Middle frontal gyrus (tissue), 1 donor: ENCODE results near the gene SMIM5.
A peak's percentile ranks its signal among the peaks of the same experiment; 100 is the strongest.

Experiments used
- DNase-seq: peaks from one replicate; pipeline ENCODE4 v3.0.0-alpha.2; 2015; ENCODE audit warnings: low spot score; ENCODE audit errors: extremely low spot score

SMIM5 gene

DNA sequence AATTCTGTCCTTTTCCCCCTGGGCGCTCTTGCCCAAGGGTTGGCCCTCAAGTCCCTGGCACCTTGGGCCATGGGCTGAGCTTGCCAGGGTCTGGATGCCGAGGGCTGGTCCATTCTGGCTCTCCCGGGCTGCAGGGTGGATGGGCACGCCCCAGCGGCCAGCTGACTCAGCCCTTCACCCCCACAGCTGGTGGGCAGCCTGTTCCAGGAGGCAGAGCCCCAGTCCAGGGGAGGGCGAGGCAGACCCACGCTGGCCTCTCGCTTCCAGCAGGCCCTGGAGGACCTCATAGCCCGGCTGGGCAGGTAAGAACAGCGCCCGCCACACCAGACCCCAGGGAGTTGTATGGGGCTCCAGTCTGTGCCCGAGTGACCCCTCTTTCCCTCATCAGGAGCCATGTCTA lies 30.6 kb upstream of the SMIM5 start:
- no peak for DNase-seq

DNA sequence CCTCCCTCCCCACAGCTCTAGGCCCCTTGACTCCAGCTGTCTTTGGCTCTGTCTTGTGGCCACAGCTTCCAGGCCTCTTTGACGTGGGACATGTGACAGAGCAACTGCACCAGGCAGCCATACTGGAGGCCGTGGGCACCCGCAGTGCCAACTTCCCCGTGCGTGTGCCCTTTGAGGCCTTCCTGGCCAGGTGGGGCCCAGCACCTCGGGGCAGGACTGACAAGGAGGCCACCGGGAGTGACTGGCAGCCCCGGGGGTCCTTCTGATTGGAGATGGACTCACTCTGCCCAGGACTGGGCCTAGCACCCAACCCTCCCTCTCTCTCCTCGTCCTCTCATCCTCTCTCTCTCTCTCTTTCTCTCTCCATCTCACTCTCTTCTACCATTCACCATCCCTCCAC lies 30.1 kb upstream of the SMIM5 start:
- DNase-seq: no peak

DNA sequence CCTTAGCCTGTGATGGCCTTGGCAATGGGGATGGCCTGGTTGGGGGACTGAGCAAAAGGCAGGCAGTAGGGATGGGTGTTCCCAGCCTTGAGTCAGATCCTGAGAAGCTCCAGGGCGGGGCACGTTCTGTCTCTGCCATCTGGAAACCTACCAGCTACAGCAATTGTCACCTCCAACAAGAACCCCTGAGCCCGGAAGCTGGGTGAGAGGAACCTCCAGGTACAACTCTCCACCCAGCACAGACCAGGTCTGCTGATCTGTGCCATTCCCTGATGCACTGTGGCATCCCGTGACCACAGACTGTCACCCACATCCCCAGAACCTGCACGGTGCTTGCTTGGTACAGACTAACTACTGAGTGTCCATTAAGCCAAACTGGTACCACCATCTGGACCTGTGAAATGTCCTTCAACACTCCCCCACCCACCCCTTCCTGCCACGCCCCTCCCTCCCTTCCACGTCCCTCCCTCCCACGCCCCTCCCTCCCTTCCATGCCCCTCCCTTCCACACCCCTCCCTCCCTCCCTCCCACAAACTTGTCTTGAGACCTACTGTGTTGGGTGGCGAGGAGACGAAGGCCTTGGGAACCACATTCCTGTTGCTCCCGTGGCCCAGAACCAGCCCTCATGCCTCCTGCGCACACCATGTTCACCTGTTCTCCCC lies 29.1 kb upstream of the SMIM5 start:
- no peak for DNase-seq

DNA sequence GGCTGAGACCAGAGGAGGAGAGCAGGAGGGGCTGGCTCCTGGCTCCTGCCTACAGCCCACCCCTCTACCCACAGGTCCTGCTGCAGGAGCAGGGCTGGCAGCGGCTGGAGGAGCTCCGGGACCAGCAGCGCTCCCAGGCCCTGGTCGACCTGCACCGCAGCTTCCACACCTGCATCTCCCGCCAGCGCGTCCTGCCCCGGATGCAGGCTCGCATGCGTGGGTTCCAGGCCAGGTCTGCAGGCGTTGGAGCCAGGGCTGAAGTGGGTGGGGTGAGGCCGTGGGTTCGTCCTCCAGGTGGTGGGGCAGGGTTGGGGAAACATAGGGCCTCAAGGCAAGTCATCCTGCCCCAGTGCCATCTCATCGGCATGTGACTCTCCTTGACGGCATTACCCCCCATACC lies 27.4 kb upstream of the SMIM5 start:
- DNase-seq: no peak

DNA sequence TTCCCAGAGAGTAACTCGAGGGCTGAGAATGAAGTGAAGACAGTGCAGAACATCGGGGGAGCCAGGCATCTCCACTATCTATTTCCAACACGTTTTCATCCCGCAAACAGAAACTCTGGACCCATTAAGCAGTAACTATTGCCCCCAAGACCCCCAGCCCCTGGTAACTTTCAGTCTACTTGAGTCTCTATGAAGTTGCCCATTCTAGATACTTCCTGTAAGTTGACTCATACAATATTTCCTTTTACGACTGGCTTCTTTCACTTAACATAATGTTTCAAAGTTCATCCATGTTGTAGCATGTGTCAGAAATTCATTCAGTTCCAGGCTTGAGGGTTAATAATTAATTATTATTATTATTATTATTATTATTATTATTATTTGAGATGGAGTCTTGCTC lies 26.1 kb upstream of the SMIM5 start:
- DNase-seq: no peak

DNA sequence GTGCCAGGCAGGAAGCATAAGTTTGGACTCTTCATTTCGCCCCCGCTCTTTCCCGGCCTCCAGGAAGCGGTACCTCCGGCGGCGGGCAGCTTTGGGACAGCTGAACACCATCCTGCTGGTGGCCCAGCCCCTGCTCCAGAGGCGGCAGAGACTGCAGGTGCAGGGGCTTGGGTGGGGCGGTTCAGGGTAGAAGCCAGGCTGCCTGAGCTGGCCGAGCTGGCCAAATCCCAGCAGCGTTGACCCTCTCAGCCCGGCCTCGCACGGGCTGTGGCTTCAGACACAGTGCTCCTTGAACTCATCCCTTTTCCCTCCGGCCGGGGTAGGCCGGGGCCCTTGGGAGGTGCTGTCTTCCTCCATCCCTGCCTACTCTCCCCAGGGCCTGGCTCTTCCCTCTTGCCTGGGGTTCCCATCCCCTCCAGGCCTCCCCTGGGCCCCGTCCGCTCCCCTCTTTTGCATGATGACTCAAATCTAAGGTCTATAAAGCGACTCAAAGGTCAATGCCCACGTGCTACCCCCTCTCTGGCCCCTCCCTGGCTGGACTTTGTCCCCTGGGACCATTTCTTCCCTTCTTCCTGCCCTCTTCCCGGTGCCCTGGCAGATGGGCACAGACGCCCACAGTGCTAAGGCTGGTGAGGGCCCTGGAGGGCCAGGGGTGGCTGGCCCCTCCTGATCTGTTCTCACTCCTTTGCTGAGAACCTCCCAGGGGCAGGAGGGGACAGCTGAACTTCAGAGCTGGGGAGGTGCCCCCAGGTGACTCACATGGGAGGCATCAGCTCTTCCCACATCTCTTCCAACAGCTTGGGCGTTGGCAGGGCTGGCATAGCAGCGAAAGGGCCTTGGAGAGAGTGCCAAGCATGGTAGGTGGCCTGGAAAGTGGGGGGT lies 22.9 kb upstream of the SMIM5 start:
- DNase-seq: peak; percentile 9

DNA sequence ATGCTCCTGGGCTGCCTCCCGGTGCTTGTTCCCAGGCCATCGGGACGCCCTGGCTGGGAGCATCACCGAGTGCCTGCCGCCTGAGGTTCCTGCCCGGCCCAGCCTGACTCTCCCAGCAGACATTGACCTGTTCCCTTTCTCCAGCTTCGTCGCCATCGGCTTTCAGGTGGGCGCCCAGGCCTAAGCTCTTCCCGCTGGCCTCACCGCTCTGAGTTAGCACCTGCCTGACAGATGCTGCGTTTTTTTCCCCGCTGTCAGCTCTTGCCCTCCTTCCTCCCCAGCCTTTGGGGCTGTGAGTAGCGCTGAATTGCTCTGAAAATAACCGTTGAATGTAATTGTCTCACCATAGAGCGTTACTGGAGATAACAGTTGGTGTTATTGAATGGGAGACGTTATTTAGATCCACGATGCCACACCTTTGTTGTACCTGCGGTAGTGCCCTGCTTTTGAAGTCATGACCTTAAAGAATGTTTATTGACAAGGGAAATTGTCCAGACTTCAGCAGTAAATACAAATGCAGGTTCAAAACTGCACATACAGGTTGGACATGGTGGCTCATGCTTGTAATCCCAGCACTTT lies 21.3 kb upstream of the SMIM5 start:
- no peak for DNase-seq

DNA sequence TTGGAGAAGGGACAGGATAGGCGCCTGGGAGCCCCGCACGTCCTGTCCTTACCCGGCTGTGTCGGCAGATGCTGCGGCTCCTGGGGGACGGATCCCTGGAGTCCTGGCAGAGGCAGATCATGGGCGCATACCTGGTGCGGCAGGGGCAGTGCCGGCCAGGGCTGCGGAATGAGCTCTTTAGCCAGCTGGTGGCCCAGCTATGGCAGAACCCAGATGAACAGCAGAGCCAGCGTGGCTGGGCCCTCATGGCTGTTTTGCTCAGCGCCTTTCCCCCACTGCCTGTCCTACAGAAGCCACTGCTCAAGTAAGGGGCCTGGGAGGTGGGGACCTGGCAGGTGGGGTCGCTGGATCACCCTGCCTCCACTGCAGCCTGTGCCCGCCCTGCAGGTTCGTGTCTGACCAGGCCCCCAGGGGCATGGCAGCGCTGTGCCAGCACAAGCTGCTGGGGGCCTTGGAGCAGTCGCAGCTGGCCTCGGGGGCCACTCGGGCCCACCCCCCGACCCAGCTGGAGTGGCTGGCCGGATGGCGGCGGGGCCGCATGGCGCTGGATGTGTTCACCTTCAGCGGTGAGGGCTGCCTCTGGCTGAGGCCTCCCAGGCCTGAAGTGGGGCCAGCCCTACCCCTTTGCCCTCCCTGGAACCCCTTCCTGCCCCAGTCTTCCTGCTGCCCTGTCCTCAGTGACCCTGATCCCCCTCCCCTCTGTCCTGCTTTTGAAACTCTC lies 20.2 kb upstream of the SMIM5 start:
- DNase-seq: no peak

DNA sequence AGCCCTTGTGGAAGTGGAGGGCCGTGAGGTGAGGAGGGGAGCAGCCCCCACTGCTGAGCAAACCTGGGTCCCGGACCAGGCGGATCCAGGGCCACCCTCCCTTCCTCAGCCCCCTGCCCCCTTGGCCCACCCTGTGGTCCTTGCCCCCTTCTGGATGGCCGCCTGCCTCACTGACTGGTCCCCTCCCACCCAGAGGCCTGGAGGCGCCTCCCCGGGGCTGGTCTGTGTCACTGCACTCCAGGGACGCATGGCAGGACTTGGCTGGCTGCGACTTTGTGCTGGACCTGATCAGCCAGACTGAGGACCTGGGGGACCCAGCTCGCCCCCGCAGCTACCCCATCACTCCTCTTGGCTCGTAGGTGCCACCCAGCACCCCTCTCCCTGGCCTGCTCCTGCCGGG lies 19.2 kb upstream of the SMIM5 start:
- no peak for DNase-seq

DNA sequence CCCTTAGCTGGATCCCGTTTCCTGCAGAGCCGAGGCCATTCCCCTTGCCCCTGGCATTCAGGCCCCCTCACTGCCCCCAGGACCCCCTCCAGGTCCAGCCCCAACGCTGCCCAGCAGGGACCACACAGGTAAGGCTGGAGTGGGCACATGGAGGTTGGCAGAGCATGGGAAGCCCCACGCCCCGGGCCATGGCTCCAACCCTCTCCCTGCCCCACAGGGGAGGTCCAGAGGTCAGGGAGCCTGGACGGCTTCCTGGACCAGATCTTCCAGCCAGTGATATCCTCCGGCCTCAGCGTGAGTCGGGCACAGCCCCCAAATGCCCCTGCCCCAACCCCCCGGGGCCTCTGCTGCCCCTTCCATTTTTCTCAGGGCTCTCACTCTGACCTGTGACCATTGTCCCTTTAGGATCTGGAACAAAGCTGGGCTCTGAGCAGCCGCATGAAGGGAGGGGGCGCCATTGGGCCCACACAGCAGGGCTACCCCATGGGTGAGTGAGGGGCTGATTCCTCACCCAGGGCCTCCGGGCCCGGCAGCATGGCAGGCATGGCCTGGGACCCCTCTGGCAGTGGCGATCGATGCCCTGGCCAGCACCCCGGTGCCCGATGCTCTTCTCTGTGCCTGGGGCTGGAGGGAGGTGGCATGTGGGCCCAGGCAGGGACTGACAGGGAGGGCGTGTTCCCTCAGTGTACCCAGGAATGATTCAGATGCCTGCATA lies 18.5 kb upstream of the SMIM5 start:
- DNase-seq: no peak

DNA sequence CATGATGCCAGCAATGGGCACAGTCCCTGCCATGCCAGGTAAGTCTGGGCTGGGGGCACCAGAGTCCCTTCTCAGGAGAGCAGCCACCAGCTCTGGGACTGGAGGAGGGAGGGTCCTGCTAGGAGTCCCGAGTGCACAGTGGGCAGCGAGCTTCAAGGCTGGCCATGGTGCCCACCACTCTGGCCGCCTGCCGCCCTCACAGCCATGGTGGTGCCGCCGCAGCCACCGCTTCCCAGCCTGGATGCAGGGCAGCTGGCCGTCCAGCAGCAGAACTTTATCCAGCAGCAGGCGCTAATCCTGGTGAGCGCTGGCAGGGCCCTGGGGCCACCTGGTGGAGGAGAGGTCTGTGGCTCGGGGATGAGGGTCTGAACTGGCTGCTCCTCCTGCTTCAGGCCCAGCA lies 17.9 kb upstream of the SMIM5 start:
- no peak for DNase-seq

DNA sequence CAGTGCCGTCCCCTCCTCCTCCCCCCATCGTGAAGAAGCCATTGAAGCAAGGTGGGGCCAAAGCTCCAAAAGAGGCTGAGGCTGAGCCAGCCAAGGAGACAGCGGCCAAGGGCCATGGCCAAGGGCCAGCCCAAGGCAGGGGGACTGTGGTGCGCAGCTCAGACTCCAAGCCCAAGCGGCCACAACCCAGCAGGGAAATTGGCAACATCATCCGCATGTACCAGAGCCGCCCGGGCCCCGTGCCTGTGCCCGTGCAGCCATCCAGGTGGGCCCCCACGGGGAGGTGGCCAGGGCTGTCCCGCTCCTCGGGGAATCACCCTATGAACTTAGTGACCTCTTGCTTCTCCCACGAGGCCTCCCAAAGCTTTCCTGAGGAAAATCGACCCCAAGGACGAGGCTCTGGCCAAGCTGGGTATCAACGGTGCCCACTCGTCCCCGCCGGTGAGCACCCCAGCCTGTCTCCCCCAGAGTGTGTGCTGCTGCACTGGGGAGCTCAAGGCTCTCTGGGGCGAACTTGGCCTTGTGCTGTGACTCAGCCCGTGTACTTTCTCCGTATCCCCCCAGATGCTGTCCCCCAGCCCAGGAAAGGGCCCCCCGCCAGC lies 16.6 kb upstream of the SMIM5 start:
- no peak for DNase-seq

DNA sequence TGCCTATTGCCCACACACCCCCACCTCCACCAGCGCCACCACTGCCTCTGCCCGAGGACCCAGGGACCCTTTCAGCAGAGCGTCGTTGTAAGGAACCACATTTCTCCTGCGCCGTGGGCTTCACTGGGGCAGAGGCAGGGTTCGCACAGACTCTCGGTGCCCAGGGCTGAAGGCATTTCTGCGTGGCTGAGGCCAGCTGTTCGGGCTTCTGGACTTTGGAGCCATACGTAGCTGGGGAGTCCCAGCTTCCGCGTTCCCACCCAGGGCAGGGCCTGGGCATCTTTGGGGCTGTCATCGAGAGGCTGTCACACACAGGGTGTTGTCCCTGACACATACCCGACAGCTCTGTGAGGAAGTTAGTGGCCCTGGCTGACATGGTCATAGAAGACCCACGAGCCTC lies 16.0 kb upstream of the SMIM5 start:
- no peak for DNase-seq

DNA sequence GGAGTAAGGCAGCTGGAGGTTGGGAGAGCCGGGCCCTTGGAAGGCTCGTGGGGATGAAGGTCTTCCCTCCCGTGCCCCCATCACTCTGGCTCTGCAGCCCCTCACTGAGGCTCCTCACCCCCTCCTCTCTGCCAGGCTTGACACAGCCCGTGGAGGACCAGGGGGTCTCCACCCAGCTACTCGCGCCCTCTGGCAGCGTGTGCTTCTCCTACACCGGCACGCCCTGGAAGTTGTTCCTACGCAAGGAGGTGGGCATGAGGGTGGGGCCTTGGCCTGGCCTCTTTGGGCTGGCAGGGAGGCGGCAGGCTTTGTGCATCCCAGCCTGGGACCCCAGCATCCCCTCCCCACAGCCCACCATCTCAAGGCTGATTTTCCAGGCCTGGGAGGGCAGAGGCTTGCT lies 15.6 kb upstream of the SMIM5 start:
- no peak for DNase-seq

DNA sequence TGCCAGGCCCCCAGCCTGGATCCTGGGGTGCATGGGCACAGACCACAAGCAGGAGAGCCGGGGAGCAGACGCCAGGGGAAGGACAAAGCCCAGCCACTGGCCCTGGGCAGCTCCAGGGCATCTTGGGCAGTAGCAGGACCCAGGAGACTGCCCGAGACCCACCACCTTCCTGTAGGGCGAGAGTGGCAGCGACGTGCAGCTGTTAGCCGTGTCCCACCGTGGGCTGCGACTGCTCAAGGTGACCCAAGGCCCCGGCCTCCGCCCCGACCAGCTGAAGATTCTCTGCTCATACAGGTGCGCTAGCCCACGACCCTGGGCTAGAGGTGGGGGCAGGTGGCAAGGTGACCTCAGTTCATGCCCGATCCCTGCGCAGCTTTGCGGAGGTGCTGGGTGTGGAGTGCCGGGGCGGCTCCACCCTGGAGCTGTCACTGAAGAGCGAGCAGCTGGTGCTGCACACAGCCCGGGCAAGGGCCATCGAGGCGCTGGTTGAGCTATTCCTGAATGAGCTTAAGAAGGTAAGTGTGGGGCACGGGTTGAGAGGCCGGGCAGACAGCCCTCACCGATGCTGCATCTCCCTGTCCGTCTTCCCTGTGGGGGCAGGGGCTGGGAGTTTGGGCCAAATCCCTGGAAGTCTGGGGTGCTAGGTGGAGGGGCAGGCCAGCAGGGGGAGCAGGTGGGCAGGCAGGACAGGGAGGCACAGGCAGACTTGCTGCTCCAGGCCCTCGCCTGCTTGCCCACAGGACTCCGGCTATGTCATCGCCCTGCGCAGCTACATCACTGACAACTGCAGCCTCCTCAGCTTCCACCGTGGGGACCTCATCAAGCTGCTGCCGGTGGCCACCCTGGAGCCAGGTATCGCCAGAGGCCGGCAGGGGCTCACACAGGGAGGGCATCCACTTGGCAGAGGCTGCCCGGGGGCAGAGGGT lies 13.5 kb upstream of the SMIM5 start:
- no peak for DNase-seq

DNA sequence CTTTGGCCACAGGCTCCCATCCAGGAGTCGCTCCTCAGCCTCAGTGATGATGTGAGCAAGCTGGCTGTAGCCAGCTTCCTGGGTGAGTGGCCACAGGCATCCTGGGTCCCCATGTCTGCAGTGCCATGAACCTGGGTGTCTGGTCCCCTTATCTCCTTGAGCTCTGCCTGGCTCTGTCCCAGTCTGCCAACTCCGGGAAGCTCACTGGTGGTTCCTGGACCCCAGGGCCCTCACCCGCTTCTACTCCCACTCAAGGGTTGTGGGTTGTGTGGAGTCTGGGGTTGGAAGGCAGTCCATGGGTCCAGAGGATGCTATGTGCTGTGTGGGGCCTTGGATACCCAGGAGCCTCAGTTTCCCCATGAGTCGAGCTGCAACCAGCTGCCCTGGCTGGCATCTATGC lies 11.7 kb upstream of the SMIM5 start:
- no peak for DNase-seq

DNA sequence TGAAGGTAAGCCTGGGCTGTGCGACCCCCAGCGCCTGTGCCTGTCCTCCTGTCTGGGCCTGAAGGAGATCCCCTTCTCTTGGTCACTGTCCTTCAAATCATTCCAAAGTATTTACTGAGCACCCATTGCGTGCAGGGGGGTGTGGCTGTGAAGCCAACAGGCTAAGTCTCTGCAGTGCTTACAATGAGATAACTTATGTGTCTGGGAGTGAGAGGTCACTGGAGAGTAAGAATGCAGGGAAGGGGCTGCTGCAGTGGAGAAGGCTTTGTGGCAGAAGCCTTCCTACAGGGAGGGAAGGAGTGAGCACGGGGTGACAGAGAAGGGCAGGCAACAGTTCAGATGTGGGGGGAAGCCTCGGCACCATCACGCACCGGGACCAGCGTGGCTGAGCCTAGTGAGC lies 11.2 kb upstream of the SMIM5 start:
- DNase-seq: no peak

DNA sequence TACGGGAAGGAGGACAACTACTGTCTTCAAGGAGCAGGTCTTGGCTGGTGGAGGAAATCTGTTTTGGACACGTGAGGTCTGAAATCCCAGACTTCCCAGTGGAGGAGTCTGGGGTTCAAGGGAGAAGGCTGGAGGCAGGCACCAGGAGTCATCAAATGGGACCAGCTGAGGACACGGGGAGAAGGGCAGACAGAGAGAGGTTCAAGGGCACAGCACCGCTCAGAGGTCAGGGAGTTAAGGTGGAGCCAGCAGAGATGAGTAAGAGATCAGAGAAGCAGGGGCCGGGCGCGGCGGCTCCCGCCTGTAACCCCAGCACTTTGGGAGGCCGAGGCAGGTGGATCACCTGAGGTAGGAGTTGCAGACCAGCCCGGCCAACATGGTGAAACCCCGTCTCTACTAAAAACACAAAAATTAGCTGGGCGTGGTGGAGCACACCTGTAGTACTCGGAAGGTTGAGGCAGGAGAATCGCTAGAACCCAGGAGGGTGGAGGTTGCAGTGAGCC lies 10.4 kb upstream of the SMIM5 start:
- DNase-seq: no peak

DNA sequence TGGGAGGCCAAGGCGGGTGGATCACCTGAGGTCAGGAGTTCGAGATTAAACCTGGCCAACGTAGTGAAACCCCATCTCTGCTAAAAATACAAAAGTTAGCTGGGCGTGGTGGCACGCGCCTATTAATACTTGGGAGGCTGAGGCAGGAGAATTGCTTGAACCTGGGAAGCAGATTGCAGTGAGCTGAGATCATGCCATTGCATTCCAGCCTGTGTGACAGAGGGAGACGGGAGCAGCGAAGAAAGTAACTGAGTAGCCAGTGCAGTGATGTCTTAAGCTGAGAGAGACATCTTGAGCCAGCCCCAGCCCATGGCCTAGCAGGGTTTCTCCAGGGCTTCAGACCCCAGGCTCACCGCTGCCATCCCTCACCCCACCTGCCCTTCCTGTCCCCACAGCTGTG lies 9.8 kb upstream of the SMIM5 start:
- no peak for DNase-seq

DNA sequence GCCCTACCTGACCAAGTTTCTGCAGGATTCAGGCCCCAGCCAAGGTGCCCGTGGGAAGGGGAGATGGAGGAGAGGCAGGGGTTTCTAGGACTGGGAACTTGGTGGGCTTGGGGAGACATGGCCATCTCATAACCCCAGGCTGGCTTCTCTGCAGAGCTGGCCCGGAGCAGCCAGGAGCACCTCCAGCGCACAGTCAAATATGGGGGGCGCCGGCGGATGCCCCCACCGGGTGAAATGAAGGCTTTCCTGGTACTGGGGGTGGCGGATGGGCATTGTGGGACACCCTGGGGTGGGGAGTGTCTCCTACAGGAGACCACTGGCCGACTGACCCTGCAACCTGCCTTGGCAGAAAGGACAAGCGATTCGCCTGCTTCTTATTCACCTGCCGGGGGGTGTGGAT lies 9.2 kb upstream of the SMIM5 start:
- no peak for DNase-seq
